ENCODE measurements around the gene RHOBTB1. TPM values are rescaled to one million over a fixed set of nuclear protein-coding genes. Genes with fewer than 3 reads are reported as not detected.

The RHOBTB1 gene
- total RNA-seq, 4 donors from 2014 or later: 22.2 to 47.7 (median 33.5) TPM

GRCh38 chr10:60943316-60944057 lies 498 bp downstream of the RHOBTB1 start:
- H3K4me3 ChIP-seq: peak overlapping the region; percentile 87 to 93 (median 90)
- H3K4me1 ChIP-seq: peaks cover 32 to 52% of the 10 kb centered on the region in 2 donors
- in situ Hi-C loops (cut with MboI; ENCODE audit: low sequenced_read_pairs in 4 of 4) (loop anchor here in 1 of 4 donors (25.0 kb wide), 1 partner anchor 1119 kb away; no protein-coding TSS in a partner anchor), intact Hi-C loops (cut with DNase I; ENCODE audit: low total_unique reads) (loop anchor here (1.0 to 5.0 kb wide), 5 partner anchors 33 to 1104 kb away; no protein-coding TSS in a partner anchor)
- DNase-seq (peak; percentile 59 to 78), ATAC-seq (peak; percentile 33 to 45)
- TF ChIP-seq CTCF (IDR thresholded peaks at IDR 0.05 in 4 of 5, conservative IDR thresholded peaks at IDR 0.05 in 1 of 5) (peak in 1 of 5 experiments; percentile 10), POLR2A (IDR thresholded peaks at IDR 0.05) (no peak)
- peak overlapping the region; percentile 97 to 100 (median 99) for H3K27ac ChIP-seq
- H3K27me3 ChIP-seq: no peaks in the 10 kb centered on the region
- H3K36me3 ChIP-seq: no peaks in the 10 kb centered on the region
- no peaks in the 10 kb centered on the region for H3K9me3 ChIP-seq

GRCh38 chr10:60942788-60943315 lies 1.1 kb downstream of the RHOBTB1 start:
- no peaks in the 10 kb centered on the region for H3K9me3 ChIP-seq
- peak overlapping the region; percentile 97 to 100 (median 99) for H3K27ac ChIP-seq
- DNase-seq (peak; percentile 26 to 48), ATAC-seq (peak in 1 of 2 donors; percentile 7)
- intact Hi-C loops (cut with DNase I; ENCODE audit: low total_unique reads): loop anchor here (2.0 to 5.0 kb wide), 2 partner anchors 32 to 1104 kb away; no protein-coding TSS in a partner anchor
- peak overlapping the region; percentile 87 to 93 (median 90) for H3K4me3 ChIP-seq
- no peaks in the 10 kb centered on the region for H3K36me3 ChIP-seq
- TF ChIP-seq POLR2A (IDR thresholded peaks at IDR 0.05) (no peak), CTCF (IDR thresholded peaks at IDR 0.05 in 4 of 5, conservative IDR thresholded peaks at IDR 0.05 in 1 of 5) (no peak)
- no peaks in the 10 kb centered on the region for H3K27me3 ChIP-seq
- peaks cover 38 to 59% of the 10 kb centered on the region in 2 donors for H3K4me1 ChIP-seq
- in situ Hi-C loops (cut with MboI; ENCODE audit: low sequenced_read_pairs in 4 of 4): loop anchor here in 1 of 4 donors (25.0 kb wide), 1 partner anchor 1119 kb away; no protein-coding TSS in a partner anchor

GRCh38 chr10:60942134-60942787 lies 1.7 kb downstream of the RHOBTB1 start:
- Histone ChIP-seq H3K36me3 (no peaks in the 10 kb centered on the region), H3K4me1 (peaks cover 44 to 65% of the 10 kb centered on the region in 2 donors), H3K4me3 (peak overlapping the region; percentile 87 to 93 (median 90)), H3K9me3 (no peaks in the 10 kb centered on the region), H3K27me3 (no peaks in the 10 kb centered on the region), H3K27ac (peak overlapping the region; percentile 97 to 100 (median 99))
- in situ Hi-C loops (cut with MboI; ENCODE audit: low sequenced_read_pairs in 4 of 4) (loop anchor here in 1 of 4 donors (25.0 kb wide), 1 partner anchor 1120 kb away; no protein-coding TSS in a partner anchor), intact Hi-C loops (cut with DNase I; ENCODE audit: low total_unique reads) (loop anchor here (2.0 to 5.0 kb wide), 2 partner anchors 31 to 1105 kb away; no protein-coding TSS in a partner anchor)
- DNase-seq (no peak), ATAC-seq (no peak)
- no peak for TF ChIP-seq POLR2A (IDR thresholded peaks at IDR 0.05)
- no peak for TF ChIP-seq CTCF (IDR thresholded peaks at IDR 0.05 in 4 of 5, conservative IDR thresholded peaks at IDR 0.05 in 1 of 5)

- no peak overlapping the region for H3K4me3 ChIP-seq
- no peak for DNase-seq
- no peaks in the 10 kb centered on the region for H3K9me3 ChIP-seq
- no peaks in the 10 kb centered on the region for H3K27me3 ChIP-seq
- in situ Hi-C loops (cut with MboI; ENCODE audit: low sequenced_read_pairs in 4 of 4): loop anchor here in 1 of 4 donors (25.0 kb wide), 1 partner anchor 1122 kb away; no protein-coding TSS in a partner anchor
- peak overlapping the region; percentile 97 to 100 (median 99) for H3K27ac ChIP-seq
- no peaks in the 10 kb centered on the region for H3K36me3 ChIP-seq
- intact Hi-C loops (cut with DNase I; ENCODE audit: low total_unique reads): loop anchor here (5.0 kb wide), 1 partner anchor 1107 kb away; no protein-coding TSS in a partner anchor
- H3K4me1 ChIP-seq: peaks cover 50 to 71% of the 10 kb centered on the region in 2 donors
- no peak for ATAC-seq
- TF ChIP-seq CTCF (IDR thresholded peaks at IDR 0.05 in 4 of 5, conservative IDR thresholded peaks at IDR 0.05 in 1 of 5) (no peak), POLR2A (IDR thresholded peaks at IDR 0.05) (no peak)
These were observed 3.5 kb downstream of the RHOBTB1 start for GRCh38 chr10:60940446-60940845.
